NOMO-1 treated with dmso at 0.1 percent for 144 hours (cell line): Measurements from ENCODE around the gene ZNF837.
"Not testable (repeated sequence)": the region's sequence is repeated elsewhere in the genome, so short reads cannot be mapped to it uniquely, and the experiment has no call there.

ENCODE experiments used
- DNase-seq: peaks from one replicate; lab custom pipeline; 2025; ENCODE audit not compliant: unreplicated experiment; lab: John Stamatoyannopoulos, UW

Gene ZNF837

DNA sequence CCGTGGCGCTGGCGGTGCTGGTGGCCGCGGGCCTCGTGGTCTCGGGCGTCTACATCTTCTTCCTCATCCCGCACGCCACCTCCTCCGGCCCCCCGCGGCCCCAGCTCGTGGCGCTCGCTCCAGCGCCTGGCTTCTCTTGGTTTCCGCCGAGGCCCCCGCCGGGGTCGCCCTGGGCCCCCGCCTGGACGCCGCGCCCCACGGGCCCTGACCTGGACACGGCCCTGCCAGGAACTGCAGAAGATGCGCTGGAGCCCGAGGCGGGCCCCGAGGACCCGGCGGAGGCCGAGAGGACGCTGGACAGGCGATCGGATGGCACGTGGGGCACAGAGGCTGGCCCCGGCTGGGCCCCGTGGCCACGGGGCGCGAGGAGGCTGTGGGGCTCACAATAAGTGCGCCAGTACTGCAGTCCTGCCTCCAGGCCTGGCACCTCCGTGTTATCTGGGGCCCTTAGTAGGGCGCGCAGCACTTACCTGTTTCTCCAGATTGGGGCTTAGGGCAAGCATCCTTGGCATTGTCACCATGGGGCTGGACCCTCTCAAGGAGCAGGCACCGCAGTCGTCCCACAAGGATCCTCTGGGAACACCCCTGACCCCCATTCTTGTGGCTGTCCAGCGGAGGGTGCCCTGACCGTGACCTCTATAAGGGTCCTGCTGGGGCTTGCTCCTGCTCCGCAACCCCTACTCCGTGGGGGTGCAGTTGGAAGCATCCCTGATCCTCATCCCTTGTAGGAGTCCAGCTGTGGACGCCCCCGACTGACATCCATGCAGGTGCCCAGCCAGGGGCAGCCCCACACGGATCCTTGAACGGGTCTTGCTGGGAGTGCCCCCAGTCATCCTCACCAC lies 16.1 kb upstream of the ZNF837 start:
- DNase-seq = no peak

DNA sequence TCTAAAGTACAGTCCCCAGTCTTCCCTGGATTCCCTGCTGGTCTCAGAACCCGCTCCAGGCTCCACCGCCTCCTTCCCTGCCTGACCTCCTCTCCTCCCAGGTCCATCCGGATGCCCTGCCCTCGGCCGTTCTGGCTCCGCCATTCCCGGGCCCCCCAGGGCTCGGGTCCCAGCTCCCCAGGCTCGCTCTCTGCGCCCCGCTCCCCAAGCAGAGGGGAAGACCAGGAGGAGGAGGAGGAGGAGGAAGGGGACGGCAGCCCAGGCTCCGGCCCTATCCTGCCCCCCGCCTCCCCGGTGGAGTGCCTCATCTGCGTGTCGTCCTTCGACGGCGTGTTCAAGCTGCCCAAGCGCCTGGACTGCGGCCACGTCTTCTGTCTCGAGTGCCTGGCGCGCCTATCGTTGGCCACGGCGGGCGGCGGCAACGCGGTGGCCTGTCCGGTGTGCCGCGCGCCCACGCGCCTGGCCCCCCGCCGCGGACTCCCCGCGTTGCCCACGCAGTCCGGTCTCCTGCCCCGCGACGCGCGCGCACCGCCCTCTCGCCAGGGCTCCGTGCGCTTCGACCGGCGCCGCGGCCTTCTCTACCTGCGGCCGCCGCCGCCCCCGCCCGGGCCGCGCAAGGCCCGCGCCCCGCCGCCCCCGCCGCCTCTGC lies 15.3 kb upstream of the ZNF837 start:
- no peak for DNase-seq

- no peak for DNase-seq
These were observed 14.6 kb upstream of the ZNF837 start, which contains the start of gene RNF225 for GRCh38 chr19:58395220-58395978. Gene RNF225 (plus strand): TSS chr19:58395656. CDS start chr19:58396090, 434 bp downstream.

GRCh38 chr19:58394821-58395219 lies 14.0 kb upstream of the ZNF837 start:
- no peak for DNase-seq

GRCh38 chr19:58393725-58394033 lies 12.8 kb upstream of the ZNF837 start:
- DNase-seq = no peak

GRCh38 chr19:58392945-58393724 lies 12.3 kb upstream of the ZNF837 start:
- no peak for DNase-seq

GRCh38 chr19:58388175-58388526 lies 7.3 kb upstream of the ZNF837 start:
- DNase-seq = no peak

- DNase-seq = no peak
These were observed 6.7 kb upstream of the ZNF837 start for GRCh38 chr19:58387338-58388174.

- peak; percentile 97 for DNase-seq
These were observed 5.9 kb upstream of the ZNF837 start, which contains the start of gene RPS5 for GRCh38 chr19:58386576-58387337. Gene RPS5 (plus strand): TSS chr19:58387269. CDS start chr19:58388138, 869 bp downstream.

- no peak for DNase-seq
These were observed 5.2 kb upstream of the ZNF837 start for GRCh38 chr19:58385891-58386575.

DNA sequence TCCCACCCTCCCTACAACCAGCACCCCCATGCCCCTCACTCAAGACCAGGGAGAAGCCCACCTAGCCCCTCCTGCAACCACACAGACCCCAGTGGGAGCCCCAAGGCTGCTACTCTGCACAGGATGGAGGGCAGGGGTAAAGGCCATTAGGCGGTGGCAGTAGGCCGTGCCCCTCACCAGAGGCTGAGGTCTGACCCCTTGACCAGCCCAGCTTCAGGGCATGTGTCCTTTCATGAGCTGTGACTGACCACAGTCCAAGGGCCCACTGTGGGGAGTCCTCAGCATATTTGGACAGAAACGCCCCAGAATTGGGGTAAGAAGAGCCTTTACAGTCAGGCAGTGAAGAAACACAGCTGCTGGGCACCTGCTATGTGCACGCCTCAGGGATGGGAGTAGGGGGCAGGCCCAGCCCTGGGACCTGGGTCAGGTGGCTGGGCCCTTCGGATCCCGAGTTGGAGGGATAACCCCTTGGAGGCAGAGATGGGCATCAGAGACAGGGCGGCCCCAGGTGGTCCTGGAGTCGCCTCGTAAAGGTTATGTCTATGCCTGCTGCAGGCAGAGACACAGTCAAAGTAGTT lies 4.6 kb upstream of the ZNF837 start:
- DNase-seq = no peak

GRCh38 chr19:58382997-58383603 lies 2.3 kb upstream of the ZNF837 start:
- no peak for DNase-seq

- no peak for DNase-seq
These were observed 806 bp upstream of the ZNF837 start for GRCh38 chr19:58381460-58382212.

GRCh38 chr19:58380037-58380661 lies 681 bp downstream of the ZNF837 start:
- DNase-seq = no peak

DNA sequence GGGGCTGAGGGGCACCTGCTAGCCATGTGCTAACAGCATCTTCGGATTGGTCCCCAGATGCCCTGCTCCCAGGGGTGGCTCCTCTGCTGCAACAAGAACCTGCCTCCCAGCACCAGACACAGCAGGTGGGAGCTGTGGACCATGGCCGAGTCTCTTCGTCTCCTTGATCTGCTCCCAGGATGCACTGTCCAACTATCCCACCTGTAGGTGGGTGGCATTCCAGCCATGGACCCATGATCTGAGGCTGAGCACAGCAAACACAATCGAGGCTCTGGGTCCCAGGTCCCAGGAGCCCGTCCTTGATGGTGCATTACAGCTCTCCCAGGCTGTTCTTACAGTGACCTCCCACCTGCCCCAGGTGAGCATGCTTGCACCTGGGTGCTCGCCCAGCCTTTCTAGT lies 1.6 kb downstream of the ZNF837 start:
- no peak for DNase-seq

DNA sequence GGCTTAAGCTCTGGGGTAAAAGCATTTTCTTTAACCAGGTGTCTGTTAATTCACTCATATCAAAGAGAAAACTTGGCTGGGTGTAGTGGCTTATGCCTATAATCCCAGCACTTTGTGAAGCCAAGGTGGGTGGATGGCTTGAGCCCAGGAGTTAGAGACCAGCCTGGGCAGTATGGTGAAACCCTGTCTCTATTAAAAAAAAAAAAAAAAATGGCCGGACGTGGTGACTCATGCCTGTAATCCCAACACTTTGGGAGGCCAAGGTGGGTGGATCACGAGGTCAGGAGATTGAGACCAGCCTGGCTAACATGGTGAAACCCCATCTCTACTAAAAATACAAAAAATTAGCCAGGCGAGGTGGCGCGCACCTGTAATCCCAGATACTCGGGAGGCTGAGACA lies 4.1 kb downstream of the ZNF837 start:
- DNase-seq = not testable (repeated sequence)

DNA sequence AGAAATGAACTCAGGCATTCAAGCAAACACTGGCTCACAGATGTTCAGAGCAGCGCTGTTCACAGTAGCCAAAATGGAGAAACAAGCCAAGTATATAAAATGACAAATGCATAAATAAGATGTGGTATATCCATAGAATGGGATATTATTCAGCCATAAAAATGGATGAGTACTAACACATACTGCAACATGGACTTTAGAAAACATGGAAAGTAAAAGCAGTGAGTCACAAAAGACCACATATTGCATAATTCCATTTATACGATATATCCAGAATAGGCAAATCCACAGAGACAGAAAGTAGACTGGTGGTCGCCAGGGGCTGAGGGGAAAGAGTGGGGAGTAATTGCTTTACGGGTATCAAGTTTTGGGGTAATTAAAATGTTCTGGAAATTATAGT lies 6.6 kb downstream of the ZNF837 start:
- DNase-seq = no peak
